Measurements from ENCODE around the gene AKAP6.

Gene AKAP6

GRCh38 chr14:32494609-32495434, 165.7 kb downstream of the AKAP6 start:
- DNase-seq = no peak

GRCh38 chr14:32495435-32495734, 166.3 kb downstream of the AKAP6 start:
- no peak for DNase-seq

- no peak for DNase-seq
These were observed 168.2 kb downstream of the AKAP6 start for GRCh38 chr14:32497248-32497647.

- DNase-seq = no peak
These were observed 178.2 kb downstream of the AKAP6 start for GRCh38 chr14:32507029-32507984.

- no peak for DNase-seq
These were observed 179.2 kb downstream of the AKAP6 start for GRCh38 chr14:32508281-32508680.

GRCh38 chr14:32509632-32510187, 180.6 kb downstream of the AKAP6 start:
- DNase-seq = no peak

GRCh38 chr14:32510815-32511214, 181.7 kb downstream of the AKAP6 start:
- no peak for DNase-seq

GRCh38 chr14:32512348-32512747, 183.2 kb downstream of the AKAP6 start:
- no peak for DNase-seq

GRCh38 chr14:32512813-32513212, 183.7 kb downstream of the AKAP6 start:
- no peak for DNase-seq

GRCh38 chr14:32513571-32514009, 184.5 kb downstream of the AKAP6 start:
- no peak for DNase-seq

GRCh38 chr14:32514236-32514635, 185.1 kb downstream of the AKAP6 start:
- DNase-seq = no peak

GRCh38 chr14:32514681-32515080, 185.6 kb downstream of the AKAP6 start:
- no peak for DNase-seq

- no peak for DNase-seq
These were observed 195.7 kb downstream of the AKAP6 start for GRCh38 chr14:32524609-32525375.

GRCh38 chr14:32525591-32525990, 196.5 kb downstream of the AKAP6 start:
- no peak for DNase-seq

- DNase-seq = no peak
These were observed 201.7 kb downstream of the AKAP6 start for GRCh38 chr14:32530800-32531199.

- no peak for DNase-seq
These were observed 202.9 kb downstream of the AKAP6 start for GRCh38 chr14:32531942-32532515.

GRCh38 chr14:32534145-32534544, 205.0 kb downstream of the AKAP6 start:
- DNase-seq = no peak

- no peak for DNase-seq
These were observed 207.1 kb downstream of the AKAP6 start for GRCh38 chr14:32536175-32536574.

- DNase-seq = no peak
These were observed 208.1 kb downstream of the AKAP6 start for GRCh38 chr14:32537166-32537565.

GRCh38 chr14:32542507-32542906, 213.4 kb downstream of the AKAP6 start:
- DNase-seq = no peak

- DNase-seq = no peak
These were observed 216.0 kb downstream of the AKAP6 start for GRCh38 chr14:32545095-32545494.

- no peak for DNase-seq
These were observed 216.6 kb downstream of the AKAP6 start for GRCh38 chr14:32545506-32546210.
